Ovary (tissue), 9 donors: ENCODE results near the gene PDZRN3. TPM values are rescaled to one million over a fixed set of nuclear protein-coding genes. Genes with fewer than 3 reads are reported as not detected.

ENCODE experiments used
- DNase-seq, 5 donors: peaks; one replicate each; pipeline ENCODE4 v3.0.0-alpha.2; 2019 to 2020
- H3K27ac ChIP-seq, 2 donors: fragments of 200-600 bp; one replicate each; pipeline versions ENCODE4 v1.5.1 to v1.8.0; 2019 to 2022
- H3K27me3 ChIP-seq: fragments of 200-600 bp; one replicate; pipeline ENCODE4 v1.8.0; 2022
- H3K36me3 ChIP-seq: fragments of 200-600 bp; sonication (generic); one replicate; pipeline ENCODE4 v1.5.1; 2019
- H3K4me1 ChIP-seq: one replicate; pipeline ENCODE4 v1.8.1; 2013; ENCODE audit warnings: mild to moderate bottlenecking, moderate library complexity; ENCODE audit not compliant: insufficient read depth
- H3K4me3 ChIP-seq: fragments of 200-600 bp; sonication (generic); one replicate; pipeline ENCODE4 v1.5.1; 2017
- H3K9me3 ChIP-seq, 2 donors: fragments of 200-600 bp in 1 of 2; sonication (generic) in 1 of 2; one replicate each; pipeline versions ENCODE4 v1.5.1 to v1.8.1; 2013 to 2019; ENCODE audit warnings: mild to moderate bottlenecking in 1 of 2, moderate library complexity in 1 of 2
- CTCF ChIP-seq, 3 donors: fragments of 450-650 bp in 2 of 3; fragments of 200-600 bp in 1 of 3; IDR thresholded peaks; one replicate each; pipeline versions ENCODE4 v1.5.1 to v1.8.0; 2016 to 2022; ENCODE audit warnings: antibody characterized with exemption in 3 of 3, mild to moderate bottlenecking in 1 of 3
- EP300 ChIP-seq: sonication (generic); formaldehyde crosslinking; IDR thresholded peaks from one replicate; pipeline ENCODE4 v1.6.1; 2017; ENCODE audit warnings: antibody characterized with exemption
- POLR2A ChIP-seq: fragments of 450-650 bp; IDR thresholded peaks from one replicate; pipeline ENCODE4 v1.6.1; 2017; ENCODE audit warnings: antibody characterized with exemption, mild to moderate bottlenecking, moderate library complexity
- WGBS, 3 donors: extraction: QIAGEN DNeasy Blood & Tissue Kit in 1 of 3; methylation state at CpG; one replicate each; pipeline versions ENCODE4 v1.1.5 to v1.1.7; 2013 to 2017; 5-methylcytosine and 5-hydroxymethylcytosine counted together
- intact Hi-C, 4 donors: fragments of 100-400 bp; cut with DNase I; formaldehyde crosslinking; loops; one replicate each; pipeline versions ENCODE4 v1.11.0 to v1.15.1; 2022 to 2023
- polyA plus RNA-seq, 2 donors: library from polyadenylated mRNA; stranded (reverse); fragments of 200-250 nt in 1 of 2; fragments of 350-450 nt in 1 of 2; fragmentation: Illumina TruSeq in 1 of 2; extraction: RNeasy Lipid Tissue Mini Kit (QIAGEN cat#74804) in 1 of 2; gene quantifications; one replicate each; pipeline ENCODE4 v1.2.3, GENCODE V29; 2013 to 2014
- total RNA-seq, 7 donors: library from RNA; depleted of rRNA in 2 of 7; stranded (reverse); fragments of >200 nt in 2 of 7; fragmentation: NEBNext Ultra II Directional in 3 of 7; extraction: Animal tissue kit (Norgen Biotek cat#: 25700) in 3 of 7; gene quantifications; one replicate each; pipeline versions ENCODE4 v1.1.0 to v1.2.4, GENCODE V29; 2016 to 2023
- donor health status: DM: no; HTN: no; CAD: no; lungs with moderate emphysema.
- donor health status: DM: no; HTN: no; CAD: no.
- donor health status: Bipolar disorder and iron deficiency.
- donor health status: DM: yes; HTN: yes; CAD: no.
- donor health status: DM: no; HTN: no; CAD: no.
- donor health status: DM: yes; HTN: yes; CAD: no.

Gene PDZRN3
- total and polyA plus RNA-seq, 9 donors, result 68.1 to 161 (median 102) TPM

GRCh38 chr3:73591286-73591800 is 33.4 kb downstream of the PDZRN3 start:
- whole genome bisulfite sequencing, 3 donors, result 12 to 20% (median 15%) methylated on average over 3 of the region's 3 CpGs
- Histone ChIP-seq H3K9me3 (no peaks in the 10 kb centered on the region), H3K27me3 (no peaks in the 10 kb centered on the region), H3K4me3 (no peak overlapping the region), H3K27ac (no peak overlapping the region), H3K36me3 (no peaks in the 10 kb centered on the region), H3K4me1 (peaks cover 14% of the 10 kb centered on the region)
- TF ChIP-seq POLR2A (no peak), CTCF (IDR thresholded peaks at IDR 0.05) (no peak), EP300 (no peak)
- DNase-seq, result no peak
- intact Hi-C loops, result no loop called here

DNA sequence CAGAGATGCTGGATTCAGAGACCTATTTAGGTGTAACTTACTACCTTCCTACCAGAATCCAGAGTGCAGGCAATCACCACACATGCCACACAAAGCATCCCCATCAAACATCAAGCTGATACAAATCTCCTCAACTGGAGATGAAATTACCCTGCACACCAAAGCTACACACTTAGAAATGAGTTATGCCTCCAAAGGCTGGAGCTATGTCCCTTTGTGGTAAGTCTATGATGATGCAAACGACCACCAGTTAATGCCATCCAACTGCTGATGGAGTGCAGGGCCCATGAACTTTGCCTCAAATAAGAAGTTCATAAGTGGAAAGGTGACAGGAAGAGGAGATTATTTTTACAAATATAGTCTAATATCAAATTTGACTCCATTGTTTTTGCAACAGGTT is 38.1 kb downstream of the PDZRN3 start:
- Histone ChIP-seq H3K9me3 (no peaks in the 10 kb centered on the region), H3K36me3 (no peaks in the 10 kb centered on the region), H3K27ac (no peak overlapping the region), H3K4me1 (peaks cover 18% of the 10 kb centered on the region), H3K4me3 (no peak overlapping the region), H3K27me3 (no peaks in the 10 kb centered on the region)
- 46 to 79% (median 78%) methylated on average over 1 of the region's 1 CpG for whole genome bisulfite sequencing, 3 donors
- intact Hi-C loops, result no loop called here
- no peak for DNase-seq
- no peak for TF ChIP-seq POLR2A
- no peak for TF ChIP-seq CTCF (IDR thresholded peaks at IDR 0.05)
- no peak for TF ChIP-seq EP300

DNA sequence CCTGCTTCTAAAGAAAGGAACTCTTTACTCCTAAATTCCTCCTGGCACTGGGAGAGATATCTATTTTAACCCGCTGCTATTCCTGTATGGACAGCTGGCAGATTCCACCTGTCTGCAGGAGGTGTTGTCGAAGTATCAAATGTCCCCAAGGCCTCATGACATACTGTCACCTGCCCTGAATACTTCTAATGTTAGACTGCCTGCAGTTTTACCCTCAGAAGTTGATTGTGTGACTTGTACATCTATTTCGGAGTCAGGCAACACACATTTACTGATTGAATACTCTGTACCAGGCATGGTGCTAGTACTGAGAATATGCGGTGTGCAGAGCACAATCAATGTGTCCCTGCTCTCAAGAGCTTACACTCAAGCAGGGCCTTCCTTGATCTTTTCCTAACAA is 38.6 kb downstream of the PDZRN3 start:
- 90 to 95% (median 92%) methylated on average over 4 of the region's 4 CpGs for WGBS, 3 donors
- H3K4me3 ChIP-seq, result no peak overlapping the region
- no peaks in the 10 kb centered on the region for H3K27me3 ChIP-seq
- H3K4me1 ChIP-seq, result peaks cover 16% of the 10 kb centered on the region
- intact Hi-C loops, result no loop called here
- no peak for DNase-seq
- H3K36me3 ChIP-seq, result no peaks in the 10 kb centered on the region
- H3K9me3 ChIP-seq, result no peaks in the 10 kb centered on the region
- TF ChIP-seq CTCF (IDR thresholded peaks at IDR 0.05) (no peak), EP300 (no peak), POLR2A (no peak)
- no peak overlapping the region for H3K27ac ChIP-seq

DNA sequence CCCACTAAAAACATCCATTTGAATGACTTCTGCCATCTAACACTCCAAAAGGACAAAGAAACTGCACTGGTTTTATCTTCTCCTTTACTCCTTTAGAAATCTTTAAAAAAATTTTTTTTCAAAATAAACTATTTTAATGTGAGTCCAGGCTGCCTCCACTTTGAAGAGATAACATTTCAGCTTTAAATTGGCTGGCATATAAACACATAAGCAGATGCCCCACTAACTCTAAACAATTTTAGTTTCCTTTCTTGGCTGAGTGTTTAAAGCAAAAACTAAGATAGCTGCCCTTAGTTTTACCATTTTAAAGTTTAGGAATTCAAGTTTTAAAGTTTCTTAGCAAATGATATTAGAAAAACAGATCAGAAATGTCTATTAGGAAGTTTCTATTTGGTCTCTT is 39.9 kb downstream of the PDZRN3 start:
- TF ChIP-seq EP300 (no peak), POLR2A (no peak), CTCF (IDR thresholded peaks at IDR 0.05) (no peak)
- H3K4me1 ChIP-seq, result peaks cover 17% of the 10 kb centered on the region

More for the DNA sequence above, 39.9 kb downstream of the PDZRN3 start:
- intact Hi-C loops, result no loop called here
- Histone ChIP-seq H3K27me3 (no peaks in the 10 kb centered on the region), H3K27ac (no peak overlapping the region), H3K9me3 (no peaks in the 10 kb centered on the region), H3K36me3 (no peaks in the 10 kb centered on the region), H3K4me3 (no peak overlapping the region)
- DNase-seq, result no peak
